ENCODE results near the gene ACTR1A.
"Not testable (repeated sequence)": the region's sequence is repeated elsewhere in the genome, so short reads cannot be mapped to it uniquely, and the experiment has no call there.

Gene ACTR1A

DNA sequence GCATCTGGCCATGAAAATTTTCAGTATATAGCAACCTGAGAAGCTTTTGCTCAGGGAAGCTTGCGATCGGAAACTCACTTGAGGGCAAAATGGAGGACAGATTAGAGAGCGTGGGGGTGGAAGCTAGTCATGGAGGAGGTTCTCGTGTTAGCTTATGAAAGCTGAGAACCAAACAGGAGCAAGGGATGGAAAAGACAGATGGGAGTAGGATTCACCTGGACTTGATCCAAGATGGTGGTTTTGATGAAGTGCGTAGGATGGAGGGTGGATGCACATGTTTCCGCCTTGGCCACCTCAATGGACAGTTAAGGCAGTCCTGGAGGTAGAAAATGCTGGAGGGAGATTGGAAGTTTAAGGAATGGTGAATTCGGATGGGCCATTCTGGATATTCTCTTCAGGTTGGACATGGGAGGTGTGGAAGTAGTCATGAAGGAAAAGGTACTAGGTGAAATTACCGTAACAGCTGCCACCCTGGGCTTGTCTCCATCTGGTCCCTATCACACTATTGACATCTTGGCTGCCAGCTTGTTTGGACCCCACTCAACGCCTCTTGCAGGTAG, 44.8 kb downstream of the ACTR1A start:
- in situ Hi-C loops (cut with HindIII; ENCODE audit: low sequenced_read_pairs): no loop called here
- TF ChIP-seq, protein P1, sequence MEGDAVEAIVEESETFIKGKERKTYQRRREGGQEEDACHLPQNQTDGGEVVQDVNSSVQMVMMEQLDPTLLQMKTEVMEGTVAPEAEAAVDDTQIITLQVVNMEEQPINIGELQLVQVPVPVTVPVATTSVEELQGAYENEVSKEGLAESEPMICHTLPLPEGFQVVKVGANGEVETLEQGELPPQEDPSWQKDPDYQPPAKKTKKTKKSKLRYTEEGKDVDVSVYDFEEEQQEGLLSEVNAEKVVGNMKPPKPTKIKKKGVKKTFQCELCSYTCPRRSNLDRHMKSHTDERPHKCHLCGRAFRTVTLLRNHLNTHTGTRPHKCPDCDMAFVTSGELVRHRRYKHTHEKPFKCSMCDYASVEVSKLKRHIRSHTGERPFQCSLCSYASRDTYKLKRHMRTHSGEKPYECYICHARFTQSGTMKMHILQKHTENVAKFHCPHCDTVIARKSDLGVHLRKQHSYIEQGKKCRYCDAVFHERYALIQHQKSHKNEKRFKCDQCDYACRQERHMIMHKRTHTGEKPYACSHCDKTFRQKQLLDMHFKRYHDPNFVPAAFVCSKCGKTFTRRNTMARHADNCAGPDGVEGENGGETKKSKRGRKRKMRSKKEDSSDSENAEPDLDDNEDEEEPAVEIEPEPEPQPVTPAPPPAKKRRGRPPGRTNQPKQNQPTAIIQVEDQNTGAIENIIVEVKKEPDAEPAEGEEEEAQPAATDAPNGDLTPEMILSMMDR (IDR thresholded peaks at IDR 0.05; ENCODE audit: low read depth, low read length, missing control alignments): no peak
- H3K4me3 ChIP-seq (ENCODE audit: low read depth, low read length): no peak overlapping the region
- no peak for DNase-seq (ENCODE audit: low read depth)

DNA sequence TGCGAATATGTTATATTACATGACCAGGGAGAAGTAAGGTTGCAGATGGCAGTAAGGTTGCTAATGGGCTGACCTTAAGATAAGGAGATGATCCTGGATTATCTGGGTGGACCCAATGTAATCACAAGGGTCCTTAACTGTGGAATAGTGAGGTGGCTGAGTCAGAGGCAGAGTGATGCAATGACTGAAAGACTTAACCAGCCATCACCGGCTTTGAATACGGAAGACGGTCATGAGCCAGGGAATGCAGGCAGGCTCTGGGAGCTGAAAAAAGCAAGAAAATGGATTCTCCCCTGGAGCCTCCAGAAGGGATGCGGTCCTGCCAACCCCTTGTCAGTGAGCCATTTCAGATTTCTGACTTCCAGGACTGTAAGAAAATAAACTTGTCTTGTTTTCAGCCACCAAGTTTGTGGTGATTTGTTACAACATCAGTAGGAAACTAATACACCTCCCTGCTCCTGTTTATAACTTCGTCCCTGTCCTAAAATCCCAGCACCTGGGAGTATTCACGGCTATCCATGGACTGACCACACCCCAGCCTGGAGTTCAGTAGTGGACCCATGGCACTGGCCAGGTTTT, 46.5 kb downstream of the ACTR1A start:
- peak; percentile 38 for DNase-seq (ENCODE audit: low read depth)

DNA sequence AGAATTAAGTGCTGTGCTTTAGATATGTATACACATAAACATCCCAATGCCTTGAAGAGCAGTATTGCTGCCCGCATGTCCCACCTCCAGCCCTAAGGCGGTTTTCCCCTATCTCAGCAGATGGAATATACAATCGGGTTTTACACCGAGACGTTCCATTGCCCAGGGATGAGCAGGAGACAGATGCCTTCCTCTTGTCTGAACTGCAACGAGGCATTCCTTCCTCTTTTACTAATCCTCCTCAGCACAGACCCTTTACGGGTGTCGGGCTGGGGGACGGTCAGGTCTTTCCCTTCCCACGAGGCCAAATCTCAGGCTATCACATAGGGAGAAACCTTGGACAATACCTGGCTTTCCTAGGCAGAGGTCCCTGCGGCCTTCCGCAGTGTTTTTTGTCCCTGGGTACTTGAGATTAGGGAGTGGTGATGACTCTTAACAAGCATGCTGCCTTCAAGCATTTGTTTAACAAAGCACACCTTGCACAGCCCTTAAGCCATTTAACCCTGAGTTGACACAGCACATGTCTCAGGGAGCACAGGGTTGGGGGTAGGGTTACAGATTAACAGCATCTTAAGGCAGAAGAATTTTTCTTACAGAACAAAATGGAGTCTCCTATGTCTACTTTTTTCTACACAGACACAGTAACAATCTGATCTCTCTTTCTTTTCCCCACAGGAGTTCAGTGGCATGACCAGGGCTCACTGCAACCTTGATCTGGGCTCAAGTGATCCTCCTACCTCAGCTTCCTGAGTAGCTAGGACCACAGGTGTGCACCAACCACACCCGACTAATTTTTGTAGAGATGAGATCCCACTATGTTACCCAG, 47.6 kb downstream of the ACTR1A start:
- DNase-seq (ENCODE audit: low read depth); H3K4me3 ChIP-seq (ENCODE audit: low read depth, low read length); in situ Hi-C loops (cut with HindIII; ENCODE audit: low sequenced_read_pairs): not testable (repeated sequence)

More for the DNA sequence above, 46.5 kb downstream of the ACTR1A start:
- in situ Hi-C loops (cut with HindIII; ENCODE audit: low sequenced_read_pairs): no loop called here
- TF ChIP-seq, protein P1 (IDR thresholded peaks at IDR 0.05; ENCODE audit: low read depth, low read length, missing control alignments): no peak
- H3K4me3 ChIP-seq (ENCODE audit: low read depth, low read length): no peak overlapping the region

DNA sequence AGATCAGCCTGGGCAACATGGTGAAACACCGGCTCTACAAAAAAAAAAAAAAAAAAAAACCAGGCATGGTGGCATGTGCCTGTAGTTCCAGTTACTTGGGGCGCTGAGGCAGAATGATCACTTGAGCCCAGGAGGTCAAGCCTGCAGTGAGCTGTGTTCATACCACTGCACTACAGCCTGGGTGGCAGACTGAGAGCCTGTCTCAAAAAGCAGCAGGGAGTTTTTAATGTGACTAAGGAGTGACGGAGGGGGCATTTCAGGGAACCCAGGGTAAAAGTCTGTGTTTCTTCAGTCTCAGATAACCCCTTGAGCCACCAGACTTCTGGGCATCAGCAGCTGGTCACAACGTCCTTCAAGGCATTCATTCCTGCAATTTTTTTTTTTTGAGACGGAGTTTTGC, 49.0 kb downstream of the ACTR1A start:
- H3K4me3 ChIP-seq (ENCODE audit: low read depth, low read length): no peak overlapping the region
- TF ChIP-seq, protein P1 (IDR thresholded peaks at IDR 0.05; ENCODE audit: low read depth, low read length, missing control alignments): no peak
- in situ Hi-C loops (cut with HindIII; ENCODE audit: low sequenced_read_pairs): no loop called here
- no peak for DNase-seq (ENCODE audit: low read depth)

DNA sequence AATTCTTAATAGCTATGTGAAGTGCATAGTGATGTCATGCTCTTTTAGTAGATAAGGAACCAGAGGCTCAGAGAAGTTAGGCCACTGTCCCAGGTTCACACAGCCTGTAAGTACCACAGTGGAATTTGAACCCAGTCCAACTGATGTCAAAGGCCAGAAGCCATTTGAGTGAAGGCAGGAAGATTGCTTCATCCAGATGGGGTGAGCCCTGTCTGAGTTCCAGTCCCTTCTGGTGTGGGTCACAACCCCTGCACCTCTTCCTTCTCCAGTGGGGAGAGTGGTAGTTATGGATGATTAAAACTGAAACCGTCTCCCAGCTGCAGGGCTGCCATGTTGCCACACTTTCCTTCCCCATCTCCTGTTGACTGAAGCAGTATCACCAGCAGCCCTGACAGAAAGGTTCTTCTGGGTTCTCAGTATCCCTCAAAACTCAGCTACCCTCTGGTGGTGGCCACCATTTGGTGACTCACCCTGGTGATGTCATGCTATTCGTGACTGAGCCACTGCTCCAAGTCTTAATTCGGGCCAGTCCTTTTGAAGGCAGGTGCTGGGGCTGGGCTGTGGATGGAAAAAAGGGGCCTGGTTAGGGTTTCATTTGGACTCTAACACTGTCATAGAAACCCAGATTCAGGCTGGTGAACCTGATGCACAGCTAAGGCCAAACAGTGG, 49.7 kb downstream of the ACTR1A start:
- DNase-seq (ENCODE audit: low read depth): no peak
- in situ Hi-C loops (cut with HindIII; ENCODE audit: low sequenced_read_pairs): no loop called here

DNA sequence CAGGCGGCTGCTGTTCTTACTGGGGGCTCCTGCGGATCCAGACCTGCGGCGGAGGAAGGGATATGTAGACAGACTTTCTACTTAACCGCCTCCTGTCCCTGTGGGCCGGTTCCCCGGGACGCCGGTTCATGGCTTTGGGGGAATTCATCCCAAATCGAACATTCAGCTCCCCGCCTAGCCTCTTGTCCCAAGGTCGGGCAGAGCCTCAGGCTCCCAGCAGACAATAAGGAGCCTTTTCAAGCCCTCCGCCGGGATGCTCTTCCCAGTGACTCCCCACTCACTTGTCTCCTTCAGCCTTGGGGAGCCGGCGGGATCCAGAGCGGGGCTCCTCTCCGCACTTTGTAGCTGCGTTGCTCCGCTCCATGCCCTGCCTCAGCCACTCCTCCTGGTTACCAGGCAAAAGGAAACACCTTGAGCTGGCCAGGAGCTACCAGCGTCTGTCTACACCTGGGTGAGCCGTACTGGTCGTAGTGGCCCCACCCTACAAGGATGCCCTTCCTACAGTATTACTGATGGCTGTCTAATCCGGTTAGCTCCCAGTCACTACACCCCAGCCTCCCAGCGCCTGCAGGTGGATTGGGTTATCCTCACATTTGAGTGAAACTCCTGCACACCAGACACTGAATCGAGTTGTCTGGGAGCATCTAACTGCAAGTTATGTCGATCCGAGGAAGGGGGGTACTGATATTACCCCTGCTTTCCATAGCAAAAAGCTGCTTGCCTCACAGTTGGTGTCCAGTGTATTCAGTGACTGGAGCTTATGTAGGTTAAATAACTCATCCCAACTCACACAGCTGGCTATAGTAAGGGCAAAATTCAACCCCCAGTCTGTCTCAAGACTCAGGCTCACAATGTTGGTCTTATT, 51.2 kb downstream of the ACTR1A start, which contains the start of gene C10orf95:
TSS of gene C10orf95 (minus strand) at position 439 of the 865 bp plus-strand sequence. CDS start 450 bp downstream, outside the sequence.
- peak within 1 kb of the TSS; percentile 60 for H3K4me3 ChIP-seq (ENCODE audit: low read depth, low read length)
- TF ChIP-seq, protein P1 (IDR thresholded peaks at IDR 0.05; ENCODE audit: low read depth, low read length, missing control alignments): no peak
- in situ Hi-C loops (cut with HindIII; ENCODE audit: low sequenced_read_pairs): no loop called here
- no peak for DNase-seq (ENCODE audit: low read depth)

More for the DNA sequence above, 49.7 kb downstream of the ACTR1A start:
- TF ChIP-seq, protein P1 (IDR thresholded peaks at IDR 0.05; ENCODE audit: low read depth, low read length, missing control alignments): no peak
- no peak overlapping the region for H3K4me3 ChIP-seq (ENCODE audit: low read depth, low read length)

Measured in astrocyte of the cerebellum (primary cell).